Mucosa of rectum (tissue), 2 donors: ENCODE results near the gene AKAP8.
"Not testable (repeated sequence)": the region's sequence is repeated elsewhere in the genome, so short reads cannot be mapped to it uniquely, and the experiment has no call there.

Experiments used
- H3K27ac ChIP-seq, 2 donors: one replicate each; pipeline ENCODE4 v1.7.0; 2013; ENCODE audit warnings: inconsistent platforms in 2 of 2, low read depth in 2 of 2, low read length in 2 of 2
- H3K27me3 ChIP-seq, 2 donors: one replicate each; pipeline ENCODE4 v1.7.0; 2013; ENCODE audit warnings: low read length in 2 of 2; ENCODE audit not compliant: control insufficient read depth in 2 of 2, insufficient read depth in 2 of 2
- H3K36me3 ChIP-seq, 2 donors: one replicate each; pipeline ENCODE4 v1.7.0; 2013; ENCODE audit warnings: low read length in 2 of 2; ENCODE audit not compliant: control insufficient read depth in 2 of 2, insufficient read depth in 2 of 2
- H3K4me1 ChIP-seq, 2 donors: one replicate each; pipeline ENCODE4 v1.7.0; 2013; ENCODE audit warnings: low read length in 2 of 2, mild to moderate bottlenecking in 1 of 2; ENCODE audit not compliant: control insufficient read depth in 2 of 2, insufficient read depth in 2 of 2
- H3K4me3 ChIP-seq, 2 donors: one replicate each; pipeline ENCODE4 v1.7.0; 2013; ENCODE audit warnings: low read length in 2 of 2
- H3K9ac ChIP-seq, 2 donors: one replicate each; pipeline ENCODE4 v1.7.0; 2013; ENCODE audit warnings: low read length in 2 of 2, low read depth in 1 of 2, mild to moderate bottlenecking in 1 of 2
- H3K9me3 ChIP-seq, 2 donors: one replicate each; pipeline ENCODE4 v1.7.0; 2013; ENCODE audit warnings: low read length in 2 of 2; ENCODE audit not compliant: control insufficient read depth in 2 of 2
- donor health status: healthy.
- donor health status: Normal muscosa, but diverticular disease.

The AKAP8 gene

GRCh38 chr19:15397236-15397635 lies 17.6 kb upstream of the AKAP8 start:
- Histone ChIP-seq H3K27me3 (no peaks in the 10 kb centered on the region), H3K4me1 (no peaks in the 10 kb centered on the region), H3K9me3 (no peaks in the 10 kb centered on the region), H3K36me3 (peaks cover 52 to 73% of the 10 kb centered on the region in 2 donors), H3K4me3 (no peak overlapping the region), H3K27ac (no peak overlapping the region), H3K9ac (no peak overlapping the region)

DNA sequence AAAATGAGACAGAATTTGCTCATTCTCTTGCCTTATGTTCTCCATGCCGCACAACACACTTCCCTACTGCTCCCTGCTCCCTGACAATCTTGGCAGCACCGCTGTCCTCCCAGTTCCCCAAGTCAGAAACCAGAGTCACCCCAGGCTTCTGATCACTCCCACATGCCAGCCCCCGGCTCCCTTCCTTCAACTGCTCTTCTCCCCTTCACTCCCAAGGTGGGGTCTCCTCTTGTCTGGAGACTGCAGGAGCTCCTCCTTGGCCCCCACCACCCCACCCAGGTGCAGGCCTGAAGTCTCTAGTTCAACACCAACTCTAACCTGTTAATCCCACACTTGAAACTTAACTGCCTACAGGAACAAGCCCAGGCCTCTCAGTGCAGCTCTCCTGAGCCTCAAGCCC lies 16.8 kb upstream of the AKAP8 start:
- Histone ChIP-seq H3K9me3 (no peaks in the 10 kb centered on the region), H3K9ac (no peak overlapping the region), H3K4me3 (no peak overlapping the region), H3K27me3 (no peaks in the 10 kb centered on the region), H3K4me1 (no peaks in the 10 kb centered on the region), H3K36me3 (peaks cover 48 to 71% of the 10 kb centered on the region in 2 donors), H3K27ac (no peak overlapping the region)

DNA sequence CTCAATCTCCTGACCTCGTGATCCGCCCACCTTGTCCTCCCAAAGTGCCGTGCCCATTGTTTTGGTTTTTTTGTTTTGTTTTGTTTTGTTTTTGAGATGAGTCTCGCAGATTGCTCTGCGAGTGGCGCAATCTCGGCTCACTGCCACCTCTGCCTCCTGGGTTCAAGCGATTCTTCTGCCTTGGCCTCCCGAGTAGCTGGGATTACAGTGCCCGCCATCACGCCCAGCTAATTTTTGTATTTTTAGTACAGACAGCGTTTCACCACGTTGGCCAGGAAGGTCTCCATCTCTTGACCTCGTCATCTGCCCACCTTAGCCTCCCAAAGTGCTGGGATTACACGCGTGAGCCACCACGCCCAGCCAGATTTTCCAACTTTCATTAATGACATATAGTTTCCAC lies 15.7 kb upstream of the AKAP8 start:
- H3K27me3 ChIP-seq, H3K27ac ChIP-seq, H3K4me1 ChIP-seq, H3K9ac ChIP-seq, H3K4me3 ChIP-seq, H3K9me3 ChIP-seq: not testable (repeated sequence)
- peaks cover 40 to 61% of the 10 kb centered on the region in 2 donors for H3K36me3 ChIP-seq

GRCh38 chr19:15394426-15394825 lies 14.8 kb upstream of the AKAP8 start:
- H3K4me1 ChIP-seq: no peaks in the 10 kb centered on the region
- peaks cover 33 to 54% of the 10 kb centered on the region in 2 donors for H3K36me3 ChIP-seq
- no peaks in the 10 kb centered on the region for H3K9me3 ChIP-seq
- no peaks in the 10 kb centered on the region for H3K27me3 ChIP-seq
- H3K4me3 ChIP-seq: no peak overlapping the region
- H3K27ac ChIP-seq: no peak overlapping the region
- no peak overlapping the region for H3K9ac ChIP-seq

DNA sequence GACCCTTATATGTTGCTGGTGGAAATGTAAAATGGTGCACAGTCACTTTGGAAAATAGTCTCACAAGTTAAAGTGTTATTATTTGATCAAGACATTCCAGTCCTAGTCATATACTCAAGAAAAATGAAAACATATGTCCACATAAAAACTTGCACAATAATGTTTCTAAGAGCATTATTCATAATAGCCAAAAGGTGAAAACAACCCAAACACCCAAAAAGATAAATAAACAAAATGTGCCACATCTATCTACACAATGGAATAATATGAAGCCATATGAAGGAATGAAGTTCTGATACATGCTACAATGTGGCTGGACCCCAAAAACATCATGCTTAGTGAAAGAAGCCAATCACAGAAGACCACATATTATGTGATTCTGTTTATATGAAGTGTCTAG lies 14.4 kb upstream of the AKAP8 start:
- no peak overlapping the region for H3K27ac ChIP-seq
- no peaks in the 10 kb centered on the region for H3K9me3 ChIP-seq
- no peaks in the 10 kb centered on the region for H3K27me3 ChIP-seq
- H3K36me3 ChIP-seq: peaks cover 28 to 50% of the 10 kb centered on the region in 2 donors
- H3K9ac ChIP-seq: no peak overlapping the region
- H3K4me1 ChIP-seq: no peaks in the 10 kb centered on the region
- no peak overlapping the region for H3K4me3 ChIP-seq

DNA sequence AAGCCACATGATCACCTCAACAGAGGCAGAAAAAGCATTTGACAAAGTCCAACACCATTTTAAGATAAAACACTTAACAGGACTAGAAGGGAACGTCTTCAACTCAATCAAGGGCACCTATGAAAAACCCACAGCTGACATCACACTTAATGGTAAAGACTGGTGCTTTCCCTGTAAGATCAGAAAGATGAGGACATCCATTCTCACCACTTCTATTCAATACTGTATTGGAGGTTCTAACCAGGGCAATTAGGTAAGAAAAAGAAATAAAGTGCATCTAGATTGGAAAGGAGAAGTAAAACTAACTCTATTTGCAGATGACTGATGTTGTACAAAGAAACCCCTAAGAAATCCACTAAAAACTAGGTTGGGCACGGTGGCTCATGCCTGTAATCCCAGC lies 11.2 kb upstream of the AKAP8 start:
- Histone ChIP-seq H3K9me3 (no peaks in the 10 kb centered on the region), H3K9ac (no peak overlapping the region), H3K4me1 (no peaks in the 10 kb centered on the region), H3K36me3 (peaks cover 12 to 27% of the 10 kb centered on the region in 2 donors), H3K27ac (no peak overlapping the region), H3K4me3 (no peak overlapping the region), H3K27me3 (no peaks in the 10 kb centered on the region)

- H3K36me3 ChIP-seq: peaks cover 3 to 5% of the 10 kb centered on the region in 2 donors
- H3K27me3 ChIP-seq: no peaks in the 10 kb centered on the region
- H3K27ac ChIP-seq: no peak overlapping the region
- no peaks in the 10 kb centered on the region for H3K9me3 ChIP-seq
- no peak overlapping the region for H3K4me3 ChIP-seq
- H3K9ac ChIP-seq: no peak overlapping the region
- H3K4me1 ChIP-seq: peaks cover 11 to 20% of the 10 kb centered on the region in 2 donors
Observed at GRCh38 chr19:15381864-15382263, 2.3 kb upstream of the AKAP8 start.

DNA sequence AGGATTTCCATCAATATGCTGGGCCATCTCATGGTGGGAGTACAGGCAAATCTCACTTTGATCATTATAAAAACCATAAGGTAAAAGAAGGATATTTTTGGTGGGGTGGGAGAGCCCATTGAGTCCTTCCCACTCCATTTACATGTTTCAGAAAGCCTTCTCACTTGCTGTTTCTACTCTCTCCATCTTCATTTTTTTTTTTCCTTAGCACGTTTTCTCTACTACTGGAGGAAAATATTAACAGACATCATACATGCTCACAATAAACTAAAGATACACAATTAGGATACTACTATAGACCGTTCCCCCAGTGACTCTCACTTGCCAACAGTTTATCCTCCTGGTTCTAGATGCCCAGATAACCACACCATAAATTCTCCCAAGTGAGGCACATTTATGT lies 1.8 kb upstream of the AKAP8 start:
- Histone ChIP-seq H3K27me3 (no peaks in the 10 kb centered on the region), H3K9me3 (no peaks in the 10 kb centered on the region), H3K9ac (no peak overlapping the region), H3K4me3 (no peak overlapping the region), H3K36me3 (peaks cover 3% of the 10 kb centered on the region in 2 donors), H3K27ac (no peak overlapping the region), H3K4me1 (peaks cover 14 to 23% of the 10 kb centered on the region in 2 donors)

GRCh38 chr19:15379999-15380647 lies 536 bp upstream of the AKAP8 start:
- H3K4me3 ChIP-seq: peak overlapping the region; percentile 69 to 78
- peak overlapping the region; percentile 81 to 94 for H3K27ac ChIP-seq
- H3K27me3 ChIP-seq: no peaks in the 10 kb centered on the region
- H3K4me1 ChIP-seq: peaks cover 14 to 26% of the 10 kb centered on the region in 2 donors
- H3K9ac ChIP-seq: peak overlapping the region; percentile 47 to 78
- no peaks in the 10 kb centered on the region for H3K36me3 ChIP-seq
- H3K9me3 ChIP-seq: no peaks in the 10 kb centered on the region

- Histone ChIP-seq H3K36me3 (peaks cover 0 to 10% of the 10 kb centered on the region in 2 donors), H3K27me3 (no peaks in the 10 kb centered on the region), H3K9ac (peak overlapping the region; percentile 95 to 96), H3K27ac (peak overlapping the region; percentile 90 to 94), H3K4me1 (peaks cover 14 to 26% of the 10 kb centered on the region in 2 donors), H3K9me3 (no peaks in the 10 kb centered on the region), H3K4me3 (peak overlapping the region; percentile 97 to 100)
Observed at GRCh38 chr19:15378534-15379082, 979 bp downstream of the AKAP8 start.
